ENCODE data around the gene BBS10.
"Not testable (repeated sequence)": the region's sequence is repeated elsewhere in the genome, so short reads cannot be mapped to it uniquely, and the experiment has no call there.

The BBS10 gene

GRCh38 chr12:76329606-76330005 is 18.6 kb downstream of the BBS10 start:
- DNase-seq (ENCODE audit: low spot score): no peak

GRCh38 chr12:76329159-76329558 is 19.1 kb downstream of the BBS10 start:
- peak; percentile 5 for DNase-seq (ENCODE audit: low spot score)

GRCh38 chr12:76319595-76320319 is 28.5 kb downstream of the BBS10 start:
- DNase-seq (ENCODE audit: low spot score): not testable (repeated sequence)

- no peak for DNase-seq (ENCODE audit: low spot score)
Measured at GRCh38 chr12:76318773-76319594, 29.2 kb downstream of the BBS10 start.

- DNase-seq (ENCODE audit: low spot score): no peak
Measured at GRCh38 chr12:76317976-76318375, 30.2 kb downstream of the BBS10 start.

- no peak for DNase-seq (ENCODE audit: low spot score)
Measured at GRCh38 chr12:76316468-76316867, 31.7 kb downstream of the BBS10 start.

- peak; percentile 16 for DNase-seq (ENCODE audit: low spot score)
Measured at GRCh38 chr12:76313299-76313698, 34.9 kb downstream of the BBS10 start.

GRCh38 chr12:76312315-76312714 is 35.9 kb downstream of the BBS10 start:
- DNase-seq (ENCODE audit: low spot score): no peak

- DNase-seq (ENCODE audit: low spot score): no peak
Measured at GRCh38 chr12:76311796-76312195, 36.4 kb downstream of the BBS10 start.

GRCh38 chr12:76310110-76310509 is 38.1 kb downstream of the BBS10 start:
- DNase-seq (ENCODE audit: low spot score): no peak

- no peak for DNase-seq (ENCODE audit: low spot score)
Measured at GRCh38 chr12:76308866-76309265, 39.3 kb downstream of the BBS10 start.

GRCh38 chr12:76307083-76307482 is 41.1 kb downstream of the BBS10 start:
- DNase-seq (ENCODE audit: low spot score): no peak

GRCh38 chr12:76303989-76304460 is 44.2 kb downstream of the BBS10 start:
- no peak for DNase-seq (ENCODE audit: low spot score)

- DNase-seq (ENCODE audit: low spot score): no peak
Measured at GRCh38 chr12:76303365-76303764, 44.9 kb downstream of the BBS10 start.

GRCh38 chr12:76300297-76300665 is 47.9 kb downstream of the BBS10 start:
- DNase-seq (ENCODE audit: low spot score): no peak

- peak; percentile 34 for DNase-seq (ENCODE audit: low spot score)
Measured at GRCh38 chr12:76299536-76300296, 48.5 kb downstream of the BBS10 start.
